Measurements from ENCODE around the gene LDLRAD3. TPM values are rescaled to one million over a fixed set of nuclear protein-coding genes. Genes with fewer than 3 reads are reported as not detected.

The LDLRAD3 gene
- total RNA-seq, 1 experiment from 2014 or later: 19.0 TPM

DNA sequence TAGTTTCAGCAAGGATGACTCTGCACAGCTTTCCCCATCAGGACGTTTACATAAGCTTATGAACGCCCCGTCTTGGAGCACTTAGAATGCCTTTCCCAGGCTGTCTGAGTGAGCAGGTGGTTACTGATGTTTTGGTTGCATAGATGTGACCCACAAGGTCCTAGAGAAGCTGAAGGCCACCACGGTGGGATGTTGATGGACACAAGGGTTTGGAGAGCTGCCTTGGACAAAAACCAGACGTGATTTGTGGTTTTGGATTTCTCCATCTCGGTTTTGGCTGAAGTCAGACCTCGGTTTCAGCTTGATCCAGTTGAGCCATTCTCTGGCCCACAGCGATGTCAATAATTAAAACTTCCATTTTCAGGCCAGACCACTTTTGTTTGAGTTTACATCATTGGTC is 151.9 kb downstream of the LDLRAD3 start:
- ATAC-seq (no peak), DNase-seq (ENCODE audit: low read depth, low spot score) (no peak)
- ChIA-PET CTCF (no interaction called here), RAD21 (ENCODE audit: low non-redundant PET in 1 of 2, low total read pairs in 2 of 2, uncharacterized antibody in 2 of 2, unreplicated experiment in 2 of 2) (no interaction called here), POLR2A (no interaction called here)
- Histone ChIP-seq H3K4me3 (replicated peaks in 1 of 2; ENCODE audit: low read depth in 1 of 2, low read length in 2 of 2) (no peak overlapping the region), H3K9me2 (ENCODE audit: insufficient read depth) (no peaks in the 10 kb centered on the region), H3K4me1 (ENCODE audit: control insufficient read depth in 1 of 2, insufficient read depth in 2 of 2, low read length in 2 of 2) (no peaks in the 10 kb centered on the region), H3K36me3 (ENCODE audit: control insufficient read depth in 1 of 2, insufficient read depth in 2 of 2, low read length in 2 of 2) (peaks cover 0 to 5% of the 10 kb centered on the region in 2 experiments; a peak in 2 of 4 replicates), H3K4me2 (ENCODE audit: low read length) (no peak overlapping the region), H3K27me3 (ENCODE audit: insufficient read depth, low read length) (no peaks in the 10 kb centered on the region), H4K20me1 (ENCODE audit: insufficient read depth) (no peaks in the 10 kb centered on the region), H3K9me3 (ENCODE audit: control insufficient read depth in 1 of 2, insufficient read depth in 1 of 2, low read depth in 1 of 2, low read length in 2 of 2) (peaks cover 4 to 8% of the 10 kb centered on the region in 2 experiments; a peak in 2 of 4 replicates), H2AFZ (ENCODE audit: low read depth, low read length, poor library complexity, severe bottlenecking) (no peak overlapping the region), H3K9ac (ENCODE audit: low read length) (no peak overlapping the region), H3K79me2 (ENCODE audit: insufficient read depth, low read length) (no peaks in the 10 kb centered on the region), H3K27ac (ENCODE audit: low read depth, low read length) (no peak overlapping the region)
- no TSS peak for BruUV-seq (replicated peaks)
- intact Hi-C loops (cut with micrococcal nuclease): no loop called here
- TF ChIP-seq TCF7L2 (IDR thresholded peaks at IDR 0.05; ENCODE audit: borderline replicate concordance, extremely low read depth, insufficient read depth, insufficient read length): no peak
- TF ChIP-seq POLR2AphosphoS5 (IDR thresholded peaks at IDR 0.05; ENCODE audit: low read depth, low read length): no peak
- no peak for TF ChIP-seq EZH2phosphoT487 (IDR thresholded peaks at IDR 0.05; ENCODE audit: borderline replicate concordance)
- TF ChIP-seq, protein P1, sequence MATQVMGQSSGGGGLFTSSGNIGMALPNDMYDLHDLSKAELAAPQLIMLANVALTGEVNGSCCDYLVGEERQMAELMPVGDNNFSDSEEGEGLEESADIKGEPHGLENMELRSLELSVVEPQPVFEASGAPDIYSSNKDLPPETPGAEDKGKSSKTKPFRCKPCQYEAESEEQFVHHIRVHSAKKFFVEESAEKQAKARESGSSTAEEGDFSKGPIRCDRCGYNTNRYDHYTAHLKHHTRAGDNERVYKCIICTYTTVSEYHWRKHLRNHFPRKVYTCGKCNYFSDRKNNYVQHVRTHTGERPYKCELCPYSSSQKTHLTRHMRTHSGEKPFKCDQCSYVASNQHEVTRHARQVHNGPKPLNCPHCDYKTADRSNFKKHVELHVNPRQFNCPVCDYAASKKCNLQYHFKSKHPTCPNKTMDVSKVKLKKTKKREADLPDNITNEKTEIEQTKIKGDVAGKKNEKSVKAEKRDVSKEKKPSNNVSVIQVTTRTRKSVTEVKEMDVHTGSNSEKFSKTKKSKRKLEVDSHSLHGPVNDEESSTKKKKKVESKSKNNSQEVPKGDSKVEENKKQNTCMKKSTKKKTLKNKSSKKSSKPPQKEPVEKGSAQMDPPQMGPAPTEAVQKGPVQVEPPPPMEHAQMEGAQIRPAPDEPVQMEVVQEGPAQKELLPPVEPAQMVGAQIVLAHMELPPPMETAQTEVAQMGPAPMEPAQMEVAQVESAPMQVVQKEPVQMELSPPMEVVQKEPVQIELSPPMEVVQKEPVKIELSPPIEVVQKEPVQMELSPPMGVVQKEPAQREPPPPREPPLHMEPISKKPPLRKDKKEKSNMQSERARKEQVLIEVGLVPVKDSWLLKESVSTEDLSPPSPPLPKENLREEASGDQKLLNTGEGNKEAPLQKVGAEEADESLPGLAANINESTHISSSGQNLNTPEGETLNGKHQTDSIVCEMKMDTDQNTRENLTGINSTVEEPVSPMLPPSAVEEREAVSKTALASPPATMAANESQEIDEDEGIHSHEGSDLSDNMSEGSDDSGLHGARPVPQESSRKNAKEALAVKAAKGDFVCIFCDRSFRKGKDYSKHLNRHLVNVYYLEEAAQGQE (IDR thresholded peaks at IDR 0.05; ENCODE audit: low read depth): no peak
- TF ChIP-seq, protein P2, sequence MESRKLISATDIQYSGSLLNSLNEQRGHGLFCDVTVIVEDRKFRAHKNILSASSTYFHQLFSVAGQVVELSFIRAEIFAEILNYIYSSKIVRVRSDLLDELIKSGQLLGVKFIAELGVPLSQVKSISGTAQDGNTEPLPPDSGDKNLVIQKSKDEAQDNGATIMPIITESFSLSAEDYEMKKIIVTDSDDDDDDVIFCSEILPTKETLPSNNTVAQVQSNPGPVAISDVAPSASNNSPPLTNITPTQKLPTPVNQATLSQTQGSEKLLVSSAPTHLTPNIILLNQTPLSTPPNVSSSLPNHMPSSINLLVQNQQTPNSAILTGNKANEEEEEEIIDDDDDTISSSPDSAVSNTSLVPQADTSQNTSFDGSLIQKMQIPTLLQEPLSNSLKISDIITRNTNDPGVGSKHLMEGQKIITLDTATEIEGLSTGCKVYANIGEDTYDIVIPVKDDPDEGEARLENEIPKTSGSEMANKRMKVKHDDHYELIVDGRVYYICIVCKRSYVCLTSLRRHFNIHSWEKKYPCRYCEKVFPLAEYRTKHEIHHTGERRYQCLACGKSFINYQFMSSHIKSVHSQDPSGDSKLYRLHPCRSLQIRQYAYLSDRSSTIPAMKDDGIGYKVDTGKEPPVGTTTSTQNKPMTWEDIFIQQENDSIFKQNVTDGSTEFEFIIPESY (IDR thresholded peaks at IDR 0.05; ENCODE audit: extremely low read depth, insufficient replicate concordance, low read length): no peak
- TF ChIP-seq, protein P3, sequence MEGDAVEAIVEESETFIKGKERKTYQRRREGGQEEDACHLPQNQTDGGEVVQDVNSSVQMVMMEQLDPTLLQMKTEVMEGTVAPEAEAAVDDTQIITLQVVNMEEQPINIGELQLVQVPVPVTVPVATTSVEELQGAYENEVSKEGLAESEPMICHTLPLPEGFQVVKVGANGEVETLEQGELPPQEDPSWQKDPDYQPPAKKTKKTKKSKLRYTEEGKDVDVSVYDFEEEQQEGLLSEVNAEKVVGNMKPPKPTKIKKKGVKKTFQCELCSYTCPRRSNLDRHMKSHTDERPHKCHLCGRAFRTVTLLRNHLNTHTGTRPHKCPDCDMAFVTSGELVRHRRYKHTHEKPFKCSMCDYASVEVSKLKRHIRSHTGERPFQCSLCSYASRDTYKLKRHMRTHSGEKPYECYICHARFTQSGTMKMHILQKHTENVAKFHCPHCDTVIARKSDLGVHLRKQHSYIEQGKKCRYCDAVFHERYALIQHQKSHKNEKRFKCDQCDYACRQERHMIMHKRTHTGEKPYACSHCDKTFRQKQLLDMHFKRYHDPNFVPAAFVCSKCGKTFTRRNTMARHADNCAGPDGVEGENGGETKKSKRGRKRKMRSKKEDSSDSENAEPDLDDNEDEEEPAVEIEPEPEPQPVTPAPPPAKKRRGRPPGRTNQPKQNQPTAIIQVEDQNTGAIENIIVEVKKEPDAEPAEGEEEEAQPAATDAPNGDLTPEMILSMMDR (IDR thresholded peaks at IDR 0.05 in 2 of 3, conservative IDR thresholded peaks at IDR 0.05 in 1 of 3; ENCODE audit: borderline replicate concordance in 1 of 3, insufficient read depth in 1 of 3, low read depth in 2 of 3, low read length in 2 of 3): no peak
- no peak for TF ChIP-seq EGR1 (IDR thresholded peaks at IDR 0.05; ENCODE audit: low read depth)
- TF ChIP-seq, protein P4, sequence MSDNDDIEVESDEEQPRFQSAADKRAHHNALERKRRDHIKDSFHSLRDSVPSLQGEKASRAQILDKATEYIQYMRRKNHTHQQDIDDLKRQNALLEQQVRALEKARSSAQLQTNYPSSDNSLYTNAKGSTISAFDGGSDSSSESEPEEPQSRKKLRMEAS (IDR thresholded peaks at IDR 0.05): no peak
- no peak for TF ChIP-seq POLR2A (IDR thresholded peaks at IDR 0.05; ENCODE audit: borderline replicate concordance, extremely low read depth, insufficient read depth, insufficient read length)
- TF ChIP-seq YY1 (IDR thresholded peaks at IDR 0.05; ENCODE audit: extremely low read depth, insufficient replicate concordance, low read depth, low read length): no peak
- TF ChIP-seq JUND (IDR thresholded peaks at IDR 0.05): no peak
- no peak for TF ChIP-seq ELF1 (IDR thresholded peaks at IDR 0.05; ENCODE audit: borderline replicate concordance, low read depth)
- TF ChIP-seq ZFX (IDR thresholded peaks at IDR 0.05): no peak
- no peak for TF ChIP-seq FOSL1 (IDR thresholded peaks at IDR 0.05; ENCODE audit: low read depth)
- TF ChIP-seq RAD21 (IDR thresholded peaks at IDR 0.05; ENCODE audit: low read depth): no peak
